ENCODE measurements around the gene CGB1. TPM values are rescaled to one million over a fixed set of nuclear protein-coding genes. Genes with fewer than 3 reads are reported as not detected.

The CGB1 gene
- total and polyA plus RNA-seq, 2 of the 8 experiments (the other 6 are each of a cell fraction or from before 2014, with no cell fraction given): not detected

DNA sequence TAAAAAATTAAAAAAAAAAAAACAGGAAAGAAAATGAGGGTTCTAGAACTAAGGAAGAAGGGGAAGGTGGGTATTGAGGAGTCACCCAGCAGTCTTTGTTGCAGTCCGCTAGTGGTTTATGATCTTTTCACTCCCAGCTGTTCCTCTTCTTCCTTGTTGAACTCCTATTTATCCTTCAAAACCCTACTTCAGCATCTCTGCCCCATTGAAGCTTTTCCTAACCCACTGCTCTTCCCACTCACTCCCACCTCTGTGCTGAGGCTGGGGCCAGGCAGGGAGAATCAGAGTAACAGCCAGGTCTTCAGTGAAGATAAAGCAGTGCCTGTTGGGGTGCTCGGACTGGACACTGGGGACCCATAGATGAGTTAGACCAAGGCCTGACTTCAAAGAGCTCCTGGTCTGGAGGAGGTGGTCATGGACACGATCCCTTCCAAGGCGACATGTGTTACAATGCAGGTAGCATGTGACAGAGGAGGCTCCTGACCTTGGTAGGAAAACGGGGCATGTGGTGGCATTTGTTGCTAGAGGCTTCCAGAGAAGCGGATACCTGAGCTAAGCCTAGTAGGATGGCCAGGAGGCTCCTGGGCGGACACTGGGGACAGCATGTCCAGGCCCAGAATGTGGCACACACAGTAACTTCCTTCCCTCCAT, 31.6 kb downstream of the CGB1 start:
- no peak overlapping the region for H3K27ac ChIP-seq (ENCODE audit: low read depth, low read length)
- POLR2A ChIA-PET (ENCODE audit: partially characterized antibody): interaction anchor here (0.8 kb wide), 1 partner anchor 9 kb away, joined by 3 read pairs; no protein-coding TSS in a partner anchor
- H3K23ac ChIP-seq (ENCODE audit: insufficient read length): no peak overlapping the region
- no peaks in the 10 kb centered on the region for H3K79me2 ChIP-seq (ENCODE audit: control insufficient read depth in 1 of 2, insufficient read depth in 2 of 2, low read length in 2 of 2)
- WGBS, 2 experiments (ENCODE audit: extremely low coverage in 1 of 2, insufficient coverage in 1 of 2, insufficient read length in 1 of 2, insufficient replicate concordance in 2 of 2, low coverage in 1 of 2, low lambda C conversion rate in 2 of 2, missing lambda C conversion rate in 1 of 2): 95% methylated on average over 7 of the region's 7 CpGs; no CpG with 5 or more reads in 1 of the 2 experiments
- no peak overlapping the region for H2AFZ ChIP-seq (ENCODE audit: low read length)
- H4K91ac ChIP-seq (replicated peaks; ENCODE audit: insufficient read length, low read length): no peak overlapping the region
- no peak overlapping the region for H3K14ac ChIP-seq (ENCODE audit: insufficient read length)
- H3K4me3 ChIP-seq (ENCODE audit: extremely low read depth in 1 of 4, insufficient read depth in 2 of 4, low read depth in 3 of 4, low read length in 4 of 4): no peak overlapping the region
- no peaks in the 10 kb centered on the region for H3K9me3 ChIP-seq (ENCODE audit: insufficient read depth in 2 of 2, low read depth in 1 of 2, low read length in 1 of 2)
- H3K9ac ChIP-seq (replicated peaks in 1 of 4; ENCODE audit: extremely low read depth in 1 of 4, low read depth in 3 of 4, low read length in 3 of 4): no peak overlapping the region
- H3K4me2 ChIP-seq (ENCODE audit: insufficient read depth in 1 of 2, low read depth in 2 of 2, low read length in 2 of 2): no peak overlapping the region
- FAIRE-seq: no peak
- TF ChIP-seq FOSL1 (IDR thresholded peaks at IDR 0.05; ENCODE audit: insufficient read depth, low read depth, low read length) (no peak), TEAD4 (IDR thresholded peaks at IDR 0.05; ENCODE audit: low read depth, low read length) (no peak), CREB1 (IDR thresholded peaks at IDR 0.05) (no peak), HDAC2 (IDR thresholded peaks at IDR 0.05; ENCODE audit: borderline replicate concordance in 1 of 2, low read depth in 2 of 2, low read length in 2 of 2) (no peak), CHD1 (IDR thresholded peaks at IDR 0.05; ENCODE audit: low read depth, low read length) (no peak), SRF (IDR thresholded peaks at IDR 0.05; ENCODE audit: low read depth, low read length) (no peak)
- DNase-seq (ENCODE audit: low read depth in 1 of 2, low spot score in 2 of 2): no peak
- CTCF ChIA-PET (ENCODE audit: partially characterized antibody): interaction anchor here (1.0 to 2.2 kb wide), 2 partner anchors 9 to 194 kb away, joined by 4 to 8 read pairs; no protein-coding TSS in a partner anchor
- H2BK12ac ChIP-seq (ENCODE audit: low read depth, low read length): no peak overlapping the region
- no peak overlapping the region for H2AK5ac ChIP-seq (ENCODE audit: low read depth, low read length)
- H3K18ac ChIP-seq (ENCODE audit: extremely low read depth, low read length): no peak overlapping the region
- H2BK5ac ChIP-seq (ENCODE audit: low read depth, low read length): no peak overlapping the region
- H3K36me3 ChIP-seq (ENCODE audit: control insufficient read depth in 2 of 4, insufficient read depth in 4 of 4, low read length in 3 of 4): peaks cover 15 to 47% (median 37%) of the 10 kb centered on the region in 4 experiments
- H2BK20ac ChIP-seq (ENCODE audit: low read length): no peak overlapping the region
- no peaks in the 10 kb centered on the region for H3K23me2 ChIP-seq (ENCODE audit: low read depth, low read length)
- no peaks in the 10 kb centered on the region for H3K4me1 ChIP-seq (replicated peaks in 1 of 4; ENCODE audit: control insufficient read depth in 3 of 4, insufficient read depth in 4 of 4, low read length in 3 of 4)
- H2BK120ac ChIP-seq (replicated peaks; ENCODE audit: low read depth, low read length): no peak overlapping the region
- H4K8ac ChIP-seq (ENCODE audit: extremely low read depth, insufficient read depth, low read length): no peak overlapping the region
- no peak overlapping the region for H2BK15ac ChIP-seq (ENCODE audit: low read length)
- H3K56ac ChIP-seq (replicated peaks; ENCODE audit: insufficient read length, low read depth, low read length): no peak overlapping the region
- H4K5ac ChIP-seq (ENCODE audit: insufficient read length, low read depth, low read length): no peak overlapping the region
- no peak overlapping the region for H3K4ac ChIP-seq (replicated peaks; ENCODE audit: insufficient read length, low read depth, low read length)
- peaks cover 2% of the 10 kb centered on the region; the same call in 1 of the 2 replicates for H3K79me1 ChIP-seq (ENCODE audit: low read depth, low read length)
- no peaks in the 10 kb centered on the region for H3K27me3 ChIP-seq (replicated peaks in 1 of 4; ENCODE audit: control insufficient read depth in 3 of 4, extremely low read depth in 1 of 4, insufficient read depth in 3 of 4, low read length in 3 of 4)
- peaks cover 0 to 12% of the 10 kb centered on the region in 2 experiments for H4K20me1 ChIP-seq (replicated peaks in 1 of 2; ENCODE audit: control insufficient read depth in 1 of 2, insufficient read depth in 2 of 2, low read length in 2 of 2)

Data from H1 (cell line).